Mucosa of gallbladder (tissue), 1 donor: Measurements from ENCODE around the gene CYBA. TPM values are rescaled to one million over a fixed set of nuclear protein-coding genes. Genes with fewer than 3 reads are reported as not detected.

Source experiments
- DNase-seq: peaks from one replicate; pipeline ENCODE4 v3.0.0-alpha.2; 2020; ENCODE audit warnings: low spot score
- total RNA-seq: library from RNA; stranded (reverse); gene quantifications from one replicate; pipeline ENCODE4 v1.2.1, GENCODE V29; 2021
- donor health status: DM: no; HTN: no; CAD: no.

CYBA gene
- total RNA-seq: 271 TPM

- DNase-seq: peak; percentile 74
Observed at GRCh38 chr16:88650749-88651275, at the start of gene CYBA. TSS of gene CYBA (minus strand) at chr16:88651053. CDS start at chr16:88651013, 40 bp downstream.

- DNase-seq: no peak
Observed at GRCh38 chr16:88700322-88700635, 49.4 kb upstream of the CYBA start.

- no peak for DNase-seq
Observed at GRCh38 chr16:88699180-88699579, 48.3 kb upstream of the CYBA start.

DNA sequence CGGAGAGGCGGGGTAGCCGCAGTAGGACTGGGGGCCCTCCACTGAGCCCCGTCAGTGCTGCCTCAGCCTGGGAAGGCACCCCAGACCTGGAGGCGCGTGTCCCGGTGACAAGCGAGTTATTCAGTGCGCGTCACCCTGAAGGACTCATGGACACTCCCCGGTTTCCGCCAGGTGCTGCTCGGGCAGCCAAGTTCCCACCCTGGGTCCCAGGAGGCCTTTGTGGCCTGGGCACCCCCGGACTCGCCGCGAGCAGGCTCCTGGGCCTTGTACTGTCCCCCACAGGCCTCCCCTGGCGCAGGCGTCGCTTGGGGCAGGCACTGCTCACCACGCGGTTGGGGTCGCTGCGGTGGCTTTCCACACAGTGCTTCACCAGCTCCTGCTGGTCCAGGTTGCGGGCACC lies 47.8 kb upstream of the CYBA start:
- DNase-seq: no peak

- no peak for DNase-seq
Observed at GRCh38 chr16:88697831-88698615, 47.2 kb upstream of the CYBA start.

- no peak for DNase-seq
Observed at GRCh38 chr16:88697116-88697830, 46.4 kb upstream of the CYBA start.

DNA sequence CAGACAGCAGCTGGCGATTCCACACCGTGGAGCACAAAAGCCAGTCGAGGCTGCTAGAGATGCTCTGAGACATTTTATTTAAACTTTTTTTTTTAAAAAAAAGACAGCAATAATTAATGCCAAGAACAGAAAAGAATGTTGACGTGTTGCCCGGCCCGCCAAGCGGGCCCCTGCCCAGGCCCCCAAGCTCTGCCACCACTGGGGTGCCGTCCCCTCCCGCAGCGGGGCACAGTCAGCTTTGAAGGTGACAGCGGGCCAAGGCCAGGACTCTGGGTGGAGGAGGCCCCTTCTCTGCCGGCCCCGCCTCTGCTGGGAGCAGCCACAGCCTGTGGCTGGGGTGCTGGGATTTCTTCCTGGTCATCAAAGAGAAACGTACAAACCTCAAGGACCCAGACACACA lies 45.6 kb upstream of the CYBA start:
- DNase-seq: no peak

- no peak for DNase-seq
Observed at GRCh38 chr16:88695753-88696152, 44.9 kb upstream of the CYBA start.

DNA sequence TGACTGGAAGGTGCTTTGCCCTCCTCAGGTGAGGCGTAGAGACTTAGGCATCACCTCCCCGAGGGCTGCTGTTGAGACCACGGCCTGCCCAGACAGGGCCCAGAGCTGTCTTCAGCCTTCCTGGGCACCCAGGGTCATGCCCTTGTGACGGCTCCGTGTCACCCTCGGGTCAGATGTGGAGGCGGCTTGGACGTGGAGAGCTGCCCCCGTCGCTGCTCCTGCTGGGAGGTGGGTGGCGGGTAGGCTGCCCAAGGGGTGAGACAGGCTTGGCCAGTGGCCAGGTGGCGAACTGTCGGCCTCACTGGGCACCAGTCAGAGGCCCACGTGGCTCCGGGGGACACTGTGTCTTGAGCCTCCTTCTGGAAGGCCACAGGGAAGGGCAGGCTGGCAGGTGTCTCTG lies 44.4 kb upstream of the CYBA start:
- DNase-seq: no peak

GRCh38 chr16:88694221-88695087 lies 43.6 kb upstream of the CYBA start:
- no peak for DNase-seq

- DNase-seq: no peak
Observed at GRCh38 chr16:88693420-88694177, 42.7 kb upstream of the CYBA start.

GRCh38 chr16:88692861-88693260 lies 42.0 kb upstream of the CYBA start:
- no peak for DNase-seq

- no peak for DNase-seq
Observed at GRCh38 chr16:88691924-88692560, 41.2 kb upstream of the CYBA start.

- DNase-seq: no peak
Observed at GRCh38 chr16:88691129-88691813, 40.4 kb upstream of the CYBA start.

- no peak for DNase-seq
Observed at GRCh38 chr16:88690341-88691128, 39.7 kb upstream of the CYBA start.

- peak; percentile 73 for DNase-seq
Observed at GRCh38 chr16:88688013-88688778, 37.3 kb upstream of the CYBA start.

DNA sequence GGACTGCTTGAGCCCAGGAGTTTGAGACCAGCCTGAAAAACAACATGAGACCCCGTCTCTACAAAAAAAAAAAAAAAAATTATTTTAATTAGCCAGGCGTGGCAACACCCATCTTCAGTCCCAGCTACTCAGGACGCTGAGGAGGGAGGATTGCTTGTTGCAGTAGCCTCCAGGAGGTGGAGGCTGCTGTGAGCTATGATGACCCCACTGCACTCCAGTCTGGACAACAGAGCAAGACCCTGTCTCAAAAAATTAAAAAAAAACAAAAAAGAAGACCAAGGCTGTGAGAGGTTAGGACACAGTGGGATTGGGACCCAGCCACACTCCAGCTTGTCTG lies 36.8 kb upstream of the CYBA start:
- DNase-seq: no peak

GRCh38 chr16:88687254-88687576 lies 36.4 kb upstream of the CYBA start:
- no peak for DNase-seq
